HepG2 (cell line): ENCODE measurements around the gene GPX7. TPM values are rescaled to one million over a fixed set of nuclear protein-coding genes. Genes with fewer than 3 reads are reported as not detected.

Experiments used
- CC2D1A ChIP-seq: sonication (generic); formaldehyde crosslinking; IDR thresholded peaks from 2 replicates; pipeline ENCODE4 v1.8.1; 2023; ENCODE audit warnings: mild to moderate bottlenecking, missing genetic modification reagents
- FOXP1 ChIP-seq, 2 experiments: fragments of 450-650 bp in 1 of 2; IDR thresholded peaks; 2 replicates each; pipeline ENCODE4 v1.6.1; 2017 to 2018; ENCODE audit warnings: antibody characterized with exemption in 1 of 2
- HMGXB3 ChIP-seq: sonication (generic); formaldehyde crosslinking; IDR thresholded peaks from 2 replicates; pipeline ENCODE4 v1.4.0; 2020; ENCODE audit warnings: missing genetic modification reagents, borderline replicate concordance
- NAIF1 ChIP-seq: sonication (generic); formaldehyde crosslinking; IDR thresholded peaks from 2 replicates; pipeline ENCODE4 v1.5.0; 2020; ENCODE audit warnings: mild to moderate bottlenecking, missing genetic modification reagents, borderline replicate concordance
- NFKBIZ ChIP-seq: IDR thresholded peaks from 2 replicates; pipeline ENCODE4 v1.6.1; 2018; ENCODE audit warnings: missing genetic modification reagents, missing compliant biosample characterization
- PRPF4 ChIP-seq: fragments of 200-400 bp; formaldehyde crosslinking; IDR thresholded peaks from 2 replicates; pipeline ENCODE4 v1.6.1; 2016; ENCODE audit warnings: low read length, low read depth; ENCODE audit not compliant: poor library complexity, severe bottlenecking
- REL ChIP-seq: sonication (generic); formaldehyde crosslinking; conservative IDR thresholded peaks from 2 replicates; pipeline ENCODE4 v1.8.0; 2022; ENCODE audit warnings: mild to moderate bottlenecking, missing genetic modification reagents, moderate library complexity
- TARDBP ChIP-seq: sonication (generic); formaldehyde crosslinking; IDR thresholded peaks from 2 replicates; pipeline ENCODE4 v1.8.0; 2022; ENCODE audit warnings: mild to moderate bottlenecking, missing genetic modification reagents
- ZFP90 ChIP-seq: sonication (generic); formaldehyde crosslinking; IDR thresholded peaks from 2 replicates; pipeline ENCODE4 v1.8.0; 2022; ENCODE audit warnings: missing genetic modification reagents, mild to moderate bottlenecking, inconsistent platforms, borderline replicate concordance
- ZFY ChIP-seq: sonication (generic); formaldehyde crosslinking; IDR thresholded peaks from 2 replicates; pipeline ENCODE4 v1.4.0; 2020; ENCODE audit warnings: missing genetic modification reagents
- ZNF121 ChIP-seq: sonication (generic); formaldehyde crosslinking; IDR thresholded peaks from 2 replicates; pipeline ENCODE4 v1.5.0; 2020; ENCODE audit warnings: mild to moderate bottlenecking, missing genetic modification reagents
- ZNF234 ChIP-seq: sonication (generic); formaldehyde crosslinking; conservative IDR thresholded peaks from 2 replicates; pipeline ENCODE4 v1.5.1; 2020; ENCODE audit warnings: mild to moderate bottlenecking, missing genetic modification reagents
- ZNF572 ChIP-seq: sonication (generic); formaldehyde crosslinking; IDR thresholded peaks from 2 replicates; pipeline ENCODE4 v1.5.1; 2020; ENCODE audit warnings: mild to moderate bottlenecking, missing genetic modification reagents
- ZNF891 ChIP-seq: sonication (generic); formaldehyde crosslinking; IDR thresholded peaks from 2 replicates; pipeline ENCODE4 v1.5.0; 2020; ENCODE audit warnings: mild to moderate bottlenecking, missing genetic modification reagents
- ZSCAN25 ChIP-seq: sonication (generic); formaldehyde crosslinking; IDR thresholded peaks from 2 replicates; pipeline ENCODE4 v1.8.0; 2022; ENCODE audit warnings: mild to moderate bottlenecking, missing genetic modification reagents
- ZSCAN29 ChIP-seq: sonication (generic); formaldehyde crosslinking; conservative IDR thresholded peaks from 2 replicates; pipeline ENCODE4 v1.4.0; 2020; ENCODE audit warnings: mild to moderate bottlenecking, missing genetic modification reagents
- polyA plus RNA-seq, 8 experiments: library from polyadenylated mRNA; depleted of rRNA in 3 of 8; stranded (reverse) in 7 of 8; unstranded in 1 of 8; fragments of >200 nt; fragmentation: Illumina TruSeq in 4 of 8; extraction: Trizol in 4 of 8; gene quantifications; 2 replicates each; pipeline versions ENCODE4 v1.2.1 to v1.2.3, GENCODE V29; 2011 to 2016; ENCODE audit warnings: low read depth in 4 of 8, missing spikeins in 1 of 8, mixed read lengths in 1 of 8; ENCODE audit not compliant: insufficient read depth in 1 of 8
- total RNA-seq, 5 experiments: library from RNA; depleted of rRNA; stranded (reverse); fragments of >200 nt; fragmentation: Illumina TruSeq; extraction: Trizol; gene quantifications; 2 replicates each; pipeline ENCODE4 v1.2.3, GENCODE V29; 2016; ENCODE audit warnings: low read depth in 1 of 5
- TF ChIP-seq, protein P1 (sequence below): IDR thresholded peaks from 2 replicates; pipeline ENCODE4 v1.6.1; 2012; ENCODE audit warnings: low read depth, low read length, improper control_type of control experiment
- TF ChIP-seq, protein P2 (sequence below): IDR thresholded peaks from 2 replicates; pipeline ENCODE4 v1.6.1; 2018; ENCODE audit warnings: missing genetic modification reagents
- TF ChIP-seq, protein P3 (sequence below), 2 experiments: sonication (generic) in 1 of 2; formaldehyde crosslinking in 1 of 2; IDR thresholded peaks; 2 replicates each; pipeline versions ENCODE4 v1.5.1 to v1.6.1; 2011 to 2020; ENCODE audit warnings: borderline replicate concordance in 1 of 2, low read depth in 1 of 2, low read length in 1 of 2, mild to moderate bottlenecking in 1 of 2, missing genetic modification reagents in 1 of 2, moderate library complexity in 1 of 2

The GPX7 gene
- total and polyA plus RNA-seq, 2 of the 13 experiments (the other 11 are each of a cell fraction or from before 2014, with no cell fraction given) = 14.1 to 16.2 TPM

- TF ChIP-seq, protein P1, sequence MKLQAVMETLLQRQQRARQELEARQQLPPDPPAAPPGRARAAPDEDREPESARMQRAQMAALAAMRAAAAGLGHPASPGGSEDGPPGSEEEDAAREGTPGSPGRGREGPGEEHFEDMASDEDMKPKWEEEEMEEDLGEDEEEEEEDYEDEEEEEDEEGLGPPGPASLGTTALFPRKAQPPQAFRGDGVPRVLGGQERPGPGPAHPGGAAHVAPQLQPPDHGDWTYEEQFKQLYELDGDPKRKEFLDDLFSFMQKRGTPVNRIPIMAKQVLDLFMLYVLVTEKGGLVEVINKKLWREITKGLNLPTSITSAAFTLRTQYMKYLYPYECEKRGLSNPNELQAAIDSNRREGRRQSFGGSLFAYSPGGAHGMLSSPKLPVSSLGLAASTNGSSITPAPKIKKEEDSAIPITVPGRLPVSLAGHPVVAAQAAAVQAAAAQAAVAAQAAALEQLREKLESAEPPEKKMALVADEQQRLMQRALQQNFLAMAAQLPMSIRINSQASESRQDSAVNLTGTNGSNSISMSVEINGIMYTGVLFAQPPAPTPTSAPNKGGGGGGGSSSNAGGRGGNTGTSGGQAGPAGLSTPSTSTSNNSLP = no peak
- TF ChIP-seq ZNF572 (CRISPR knock-in tag) = no peak
- TF ChIP-seq, protein P2, sequence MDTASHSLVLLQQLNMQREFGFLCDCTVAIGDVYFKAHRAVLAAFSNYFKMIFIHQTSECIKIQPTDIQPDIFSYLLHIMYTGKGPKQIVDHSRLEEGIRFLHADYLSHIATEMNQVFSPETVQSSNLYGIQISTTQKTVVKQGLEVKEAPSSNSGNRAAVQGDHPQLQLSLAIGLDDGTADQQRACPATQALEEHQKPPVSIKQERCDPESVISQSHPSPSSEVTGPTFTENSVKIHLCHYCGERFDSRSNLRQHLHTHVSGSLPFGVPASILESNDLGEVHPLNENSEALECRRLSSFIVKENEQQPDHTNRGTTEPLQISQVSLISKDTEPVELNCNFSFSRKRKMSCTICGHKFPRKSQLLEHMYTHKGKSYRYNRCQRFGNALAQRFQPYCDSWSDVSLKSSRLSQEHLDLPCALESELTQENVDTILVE = peak; percentile 71; the same call in 1 of the 2 replicates
- TF ChIP-seq REL (CRISPR knock-in tag) = peak; percentile 38; the same call in 1 of the 2 replicates
- TF ChIP-seq FOXP1 (IDR thresholded peaks at IDR 0.05) = no peak
- no peak for TF ChIP-seq FOXP1 (CRISPR knock-in tag; IDR thresholded peaks at IDR 0.05)
- no peak for TF ChIP-seq ZNF121
- no peak for TF ChIP-seq CC2D1A
- TF ChIP-seq ZFP90 (CRISPR knock-in tag) = peak; percentile 61; the same call in 1 of the 2 replicates
- TF ChIP-seq TARDBP (CRISPR knock-in tag) = peak; percentile 58; the same call in 1 of the 2 replicates
- TF ChIP-seq ZSCAN29 (CRISPR knock-in tag) = 0 out of 2 replicates have a peak, but pooled peaks have one; percentile 2
- no peak for TF ChIP-seq ZNF234 (CRISPR knock-in tag)
- no peak for TF ChIP-seq NAIF1 (CRISPR knock-in tag)
- peak; percentile 69 for TF ChIP-seq ZNF891
- TF ChIP-seq ZFY (CRISPR knock-in tag) = peak; percentile 89
- TF ChIP-seq NFKBIZ = no peak
- 0 out of 2 replicates have a peak, but pooled peaks have one; percentile 35 for TF ChIP-seq HMGXB3 (CRISPR knock-in tag)
- TF ChIP-seq PRPF4 = no peak
- TF ChIP-seq, protein P3, sequence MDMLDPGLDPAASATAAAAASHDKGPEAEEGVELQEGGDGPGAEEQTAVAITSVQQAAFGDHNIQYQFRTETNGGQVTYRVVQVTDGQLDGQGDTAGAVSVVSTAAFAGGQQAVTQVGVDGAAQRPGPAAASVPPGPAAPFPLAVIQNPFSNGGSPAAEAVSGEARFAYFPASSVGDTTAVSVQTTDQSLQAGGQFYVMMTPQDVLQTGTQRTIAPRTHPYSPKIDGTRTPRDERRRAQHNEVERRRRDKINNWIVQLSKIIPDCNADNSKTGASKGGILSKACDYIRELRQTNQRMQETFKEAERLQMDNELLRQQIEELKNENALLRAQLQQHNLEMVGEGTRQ (IDR thresholded peaks at IDR 0.05; ENCODE audit: low read depth, low read length) = no peak
- TF ChIP-seq, protein P3 (CRISPR knock-in tag; IDR thresholded peaks at IDR 0.05; ENCODE audit: borderline replicate concordance) = no peak
- TF ChIP-seq ZSCAN25 (CRISPR knock-in tag) = no peak
Measured at GRCh38 chr1:52553362-52554266, 48.6 kb upstream of the GPX7 start (continued).
